ENCODE measurements around the gene LGALS7. TPM values are rescaled to one million over a fixed set of nuclear protein-coding genes. Genes with fewer than 3 reads are reported as not detected.
"Not testable (repeated sequence)": the region's sequence is repeated elsewhere in the genome, so short reads cannot be mapped to it uniquely, and the experiment has no call there.

Gene LGALS7
- total and polyA plus RNA-seq, 4 donors = 2.4 to 5.0 (median 4.9) TPM; not detected in 1

- ATAC-seq (ENCODE audit: insufficient read depth, low FRiP score) = no peak
- Histone ChIP-seq H3K27ac (ENCODE audit: low read depth in 1 of 2, low read length in 1 of 2) (no peak overlapping the region), H3K9me3 (ENCODE audit: control insufficient read depth in 4 of 4, insufficient read depth in 3 of 4, low read length in 3 of 4) (no peaks in the 10 kb centered on the region), H3K27me3 (ENCODE audit: control insufficient read depth in 3 of 3, insufficient read depth in 3 of 3, low read length in 2 of 3) (peaks cover 0 to 4% (median 0%) of the 10 kb centered on the region in 3 donors), H3K4me1 (ENCODE audit: control insufficient read depth in 5 of 5, insufficient read depth in 5 of 5, low read length in 5 of 5) (no peaks in the 10 kb centered on the region), H3K4me3 (no peak overlapping the region), H3K36me3 (ENCODE audit: control insufficient read depth in 4 of 4, insufficient read depth in 4 of 4, low read length in 4 of 4) (no peaks in the 10 kb centered on the region), H3K9ac (ENCODE audit: insufficient read depth in 1 of 2, low read length in 2 of 2) (no peak overlapping the region)
- 61 to 71% methylated on average over 7 of the region's 7 CpGs for WGBS, 2 donors
- DNase-seq = no peak
- no peak for TF ChIP-seq CTCF (IDR thresholded peaks at IDR 0.05; ENCODE audit: control extremely low read depth, extremely low read depth)
Measured at GRCh38 chr19:38778733-38779132, 5.4 kb upstream of the LGALS7 start.

GRCh38 chr19:38774181-38774950 is 1.0 kb upstream of the LGALS7 start:
- H3K27ac ChIP-seq (ENCODE audit: low read depth in 1 of 2, low read length in 1 of 2) = no peak overlapping the region
- no peaks in the 10 kb centered on the region for H3K9me3 ChIP-seq (ENCODE audit: control insufficient read depth in 4 of 4, insufficient read depth in 3 of 4, low read length in 3 of 4)
- no peaks in the 10 kb centered on the region for H3K36me3 ChIP-seq (ENCODE audit: control insufficient read depth in 4 of 4, insufficient read depth in 4 of 4, low read length in 4 of 4)
- ATAC-seq (ENCODE audit: insufficient read depth, low FRiP score) = no peak
- H3K4me1 ChIP-seq (ENCODE audit: control insufficient read depth in 5 of 5, insufficient read depth in 5 of 5, low read length in 5 of 5) = peaks cover 0 to 2% (median 0%) of the 10 kb centered on the region in 5 donors
- no peaks in the 10 kb centered on the region for H3K27me3 ChIP-seq (ENCODE audit: control insufficient read depth in 3 of 3, insufficient read depth in 3 of 3, low read length in 2 of 3)
- WGBS, 2 donors = 79 to 83% methylated on average over 13 of the region's 13 CpGs
- TF ChIP-seq CTCF (IDR thresholded peaks at IDR 0.05; ENCODE audit: control extremely low read depth, extremely low read depth) = no peak
- H3K9ac ChIP-seq (ENCODE audit: insufficient read depth in 1 of 2, low read length in 2 of 2) = no peak overlapping the region
- no peak for DNase-seq
- no peak overlapping the region for H3K4me3 ChIP-seq

- not testable (repeated sequence) for ATAC-seq (ENCODE audit: insufficient read depth, low FRiP score); H3K4me3 ChIP-seq; H3K27me3 ChIP-seq (ENCODE audit: control insufficient read depth in 3 of 3, insufficient read depth in 3 of 3, low read length in 2 of 3); H3K4me1 ChIP-seq (ENCODE audit: control insufficient read depth in 5 of 5, insufficient read depth in 5 of 5, low read length in 5 of 5); H3K9ac ChIP-seq (ENCODE audit: insufficient read depth in 1 of 2, low read length in 2 of 2); DNase-seq; H3K27ac ChIP-seq (ENCODE audit: low read depth in 1 of 2, low read length in 1 of 2); H3K36me3 ChIP-seq (ENCODE audit: control insufficient read depth in 4 of 4, insufficient read depth in 4 of 4, low read length in 4 of 4); H3K9me3 ChIP-seq (ENCODE audit: control insufficient read depth in 4 of 4, insufficient read depth in 3 of 4, low read length in 3 of 4)
- 71 to 82% methylated on average over 3 to 7 of the region's 30 CpGs for WGBS, 2 donors
Measured at GRCh38 chr19:38771569-38771968, 1.7 kb downstream of the LGALS7 start.

- not testable (repeated sequence) for DNase-seq
Measured at GRCh38 chr19:38770949-38771275, 2.4 kb downstream of the LGALS7 start.

GRCh38 chr19:38770228-38770948 is 2.9 kb downstream of the LGALS7 start:
- peak overlapping the region; percentile 8 for H3K4me3 ChIP-seq
- not testable (repeated sequence) for H3K9ac ChIP-seq (ENCODE audit: insufficient read depth in 1 of 2, low read length in 2 of 2)

More at GRCh38 chr19:38770949-38771275, 2.4 kb downstream of the LGALS7 start:
- not testable (repeated sequence) for H3K9ac ChIP-seq (ENCODE audit: insufficient read depth in 1 of 2, low read length in 2 of 2); H3K27me3 ChIP-seq (ENCODE audit: control insufficient read depth in 3 of 3, insufficient read depth in 3 of 3, low read length in 2 of 3); H3K36me3 ChIP-seq (ENCODE audit: control insufficient read depth in 4 of 4, insufficient read depth in 4 of 4, low read length in 4 of 4); H3K4me1 ChIP-seq (ENCODE audit: control insufficient read depth in 5 of 5, insufficient read depth in 5 of 5, low read length in 5 of 5); H3K9me3 ChIP-seq (ENCODE audit: control insufficient read depth in 4 of 4, insufficient read depth in 3 of 4, low read length in 3 of 4); H3K27ac ChIP-seq (ENCODE audit: low read depth in 1 of 2, low read length in 1 of 2); H3K4me3 ChIP-seq
- ATAC-seq (ENCODE audit: insufficient read depth, low FRiP score) = peak; percentile 80
- 17 to 34% methylated on average over 1 of the region's 22 CpGs for WGBS, 2 donors

More at GRCh38 chr19:38770228-38770948, 2.9 kb downstream of the LGALS7 start:
- not testable (repeated sequence) for H3K36me3 ChIP-seq (ENCODE audit: control insufficient read depth in 4 of 4, insufficient read depth in 4 of 4, low read length in 4 of 4); H3K27me3 ChIP-seq (ENCODE audit: control insufficient read depth in 3 of 3, insufficient read depth in 3 of 3, low read length in 2 of 3); DNase-seq; H3K4me1 ChIP-seq (ENCODE audit: control insufficient read depth in 5 of 5, insufficient read depth in 5 of 5, low read length in 5 of 5); H3K9me3 ChIP-seq (ENCODE audit: control insufficient read depth in 4 of 4, insufficient read depth in 3 of 4, low read length in 3 of 4)
- ATAC-seq (ENCODE audit: insufficient read depth, low FRiP score) = peak; percentile 27
- WGBS, 2 donors = 4 to 9% methylated on average over 14 to 27 of the region's 58 CpGs
- H3K27ac ChIP-seq (ENCODE audit: low read depth in 1 of 2, low read length in 1 of 2) = peak overlapping the region in 1 of 2 donors; percentile 56
